HEK293T (cell line): ENCODE data around the gene MMP17.

Experiments
- ELF4 ChIP-seq: fragments of 450-650 bp; IDR thresholded peaks from 2 replicates; pipeline ENCODE4 v1.6.1; 2017; ENCODE audit warnings: antibody characterized with exemption
- FOXM1 ChIP-seq: fragments of 450-650 bp; IDR thresholded peaks from 2 replicates; pipeline ENCODE4 v1.6.1; 2017; ENCODE audit warnings: mild to moderate bottlenecking, borderline replicate concordance
- SP1 ChIP-seq: fragments of 450-650 bp; IDR thresholded peaks from 2 replicates; pipeline ENCODE4 v1.6.1; 2017
- SUZ12 ChIP-seq: fragments of 450-650 bp; IDR thresholded peaks from 2 replicates; pipeline ENCODE4 v1.6.1; 2016; ENCODE audit warnings: mild to moderate bottlenecking

DNA sequence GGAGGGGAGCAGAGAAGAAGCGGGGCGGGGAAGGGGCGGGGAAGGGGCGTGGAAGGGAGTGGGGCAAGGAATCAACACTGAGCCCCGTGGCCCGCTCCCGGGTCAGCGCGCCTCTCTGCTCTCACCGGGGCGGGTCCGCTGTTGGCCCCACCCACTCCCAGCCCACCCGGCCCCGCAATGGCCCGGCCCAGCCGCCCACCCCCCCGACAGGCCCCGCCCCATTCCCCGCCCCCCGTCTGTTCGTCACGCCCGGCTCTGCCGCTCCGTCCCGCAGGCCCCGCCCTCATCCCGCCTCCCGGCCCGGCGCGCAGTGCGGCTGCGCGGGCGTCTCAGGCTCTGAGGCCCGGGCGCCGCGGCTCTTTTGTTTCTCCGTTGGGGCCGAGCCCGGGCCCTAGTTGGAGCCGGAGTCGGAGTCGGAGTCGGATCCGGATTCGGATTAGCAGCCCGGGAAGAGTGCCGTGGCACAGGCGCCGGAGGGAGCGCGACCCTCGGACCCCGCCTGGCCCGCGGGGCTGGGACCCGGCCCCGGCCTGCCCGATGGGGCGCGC lies 66.2 kb downstream of the MMP17 start, which contains the start of gene ULK1:
- no peak for TF ChIP-seq ELF4
- TF ChIP-seq SUZ12 = no peak
- TF ChIP-seq FOXM1 = no peak
- TF ChIP-seq SP1 = no peak
